Endodermal cell (in vitro differentiated cells): ENCODE results near the gene SLCO2A1. TPM values are rescaled to one million over a fixed set of nuclear protein-coding genes. Genes with fewer than 3 reads are reported as not detected.

Experiments used
- DNase-seq: peaks from one replicate; pipeline ENCODE4 v3.0.0-alpha.2; 2017
- H3K27ac ChIP-seq: 2 replicates; pipeline ENCODE4 v1.5.1; 2013; ENCODE audit warnings: mild to moderate bottlenecking, low read depth, low read length, moderate library complexity
- H3K27me3 ChIP-seq: 2 replicates; pipeline ENCODE4 v1.6.1; 2013; ENCODE audit warnings: mild to moderate bottlenecking, low read length, moderate library complexity; ENCODE audit not compliant: insufficient read depth, control insufficient read depth, poor library complexity, severe bottlenecking
- H3K36me3 ChIP-seq: 2 replicates; pipeline ENCODE4 v1.7.0; 2013; ENCODE audit warnings: mild to moderate bottlenecking, low read length, moderate library complexity; ENCODE audit not compliant: control insufficient read depth, insufficient read depth
- H3K4me1 ChIP-seq: one replicate; pipeline ENCODE4 v1.7.0; 2013; ENCODE audit warnings: low read length; ENCODE audit not compliant: control insufficient read depth, insufficient read depth
- H3K4me3 ChIP-seq: 2 replicates; pipeline ENCODE4 v1.5.1; 2013; ENCODE audit warnings: mild to moderate bottlenecking, low read length, moderate library complexity
- H3K9ac ChIP-seq: 2 replicates; pipeline ENCODE4 v1.6.1; 2013; ENCODE audit warnings: mild to moderate bottlenecking, low read length, moderate library complexity; ENCODE audit not compliant: poor library complexity, severe bottlenecking; ENCODE audit errors: extremely low read depth
- H3K9me3 ChIP-seq: 2 replicates; pipeline ENCODE4 v1.6.1; 2013; ENCODE audit warnings: mild to moderate bottlenecking, low read length, moderate library complexity; ENCODE audit not compliant: control insufficient read depth
- H3K27ac Mint-ChIP-seq: 2 replicates; pipeline ENCODE4 v1.8.0; 2020; ENCODE audit warnings: mixed read lengths
- H3K27me3 Mint-ChIP-seq: 2 replicates; pipeline ENCODE4 v1.8.0; 2021; ENCODE audit warnings: mild to moderate bottlenecking, mixed read lengths; ENCODE audit not compliant: insufficient read depth
- H3K36me3 Mint-ChIP-seq: 2 replicates; pipeline ENCODE4 v1.8.0; 2020; ENCODE audit warnings: low read depth, mixed read lengths
- H3K4me1 Mint-ChIP-seq: 2 replicates; pipeline ENCODE4 v1.8.0; 2020; ENCODE audit warnings: mixed read lengths
- H3K4me3 Mint-ChIP-seq: 2 replicates; pipeline ENCODE4 v1.8.0; 2020; ENCODE audit warnings: mild to moderate bottlenecking, moderate library complexity, mixed read lengths
- H3K9me3 Mint-ChIP-seq: 2 replicates; pipeline ENCODE4 v1.8.0; 2020; ENCODE audit warnings: mild to moderate bottlenecking, mixed read lengths
- WGBS, 2 experiments: methylation state at CpG; one replicate each; pipeline versions ENCODE4 v1.1.5 to v1.1.7; 2013; ENCODE audit warnings: missing lambda C conversion rate in 2 of 2, mixed read lengths in 1 of 2; ENCODE audit not compliant: insufficient coverage in 1 of 2, insufficient read length in 1 of 2; 5-methylcytosine and 5-hydroxymethylcytosine counted together
- total RNA-seq, 2 donors: library from RNA; stranded (reverse); fragmentation: NEBNext Ultra II Directional in 1 of 2; extraction: Animal tissue kit (Norgen Biotek cat#: 25700) in 1 of 2; gene quantifications; 2 replicates in 1 of 2; 3 replicates in 1 of 2; pipeline ENCODE4 v1.2.1, GENCODE V29; 2021
- TF ChIP-seq, protein P1 (sequence below): fragments of 200-600 bp; sonication (generic); conservative IDR thresholded peaks from 2 replicates; pipeline ENCODE4 v1.5.0; 2021; ENCODE audit warnings: antibody characterized with exemption, mild to moderate bottlenecking

Gene SLCO2A1
- total RNA-seq, 2 donors from 2014 or later, result 126 to 134 TPM

- H3K9me3 Mint-ChIP-seq, result no peaks in the 10 kb centered on the region
- peak overlapping the region; percentile 6 for H3K4me3 Mint-ChIP-seq
- no peaks in the 10 kb centered on the region for H3K27me3 Mint-ChIP-seq
- Histone ChIP-seq H3K4me1 (peaks cover 32% of the 10 kb centered on the region), H3K9ac (no peak overlapping the region), H3K4me3 (peak overlapping the region; percentile 65), H3K9me3 (no peaks in the 10 kb centered on the region), H3K36me3 (peaks cover 18% of the 10 kb centered on the region), H3K27ac (no peak overlapping the region), H3K27me3 (no peaks in the 10 kb centered on the region)
- DNase-seq, result peak; percentile 51
- WGBS, 2 experiments, result 56 to 69% methylated on average over 4 to 5 of the region's 8 CpGs
- H3K4me1 Mint-ChIP-seq, result peaks cover 79% of the 10 kb centered on the region
- H3K27ac Mint-ChIP-seq, result peak overlapping the region; percentile 77
- peaks cover 21% of the 10 kb centered on the region for H3K36me3 Mint-ChIP-seq
- TF ChIP-seq, protein P1, sequence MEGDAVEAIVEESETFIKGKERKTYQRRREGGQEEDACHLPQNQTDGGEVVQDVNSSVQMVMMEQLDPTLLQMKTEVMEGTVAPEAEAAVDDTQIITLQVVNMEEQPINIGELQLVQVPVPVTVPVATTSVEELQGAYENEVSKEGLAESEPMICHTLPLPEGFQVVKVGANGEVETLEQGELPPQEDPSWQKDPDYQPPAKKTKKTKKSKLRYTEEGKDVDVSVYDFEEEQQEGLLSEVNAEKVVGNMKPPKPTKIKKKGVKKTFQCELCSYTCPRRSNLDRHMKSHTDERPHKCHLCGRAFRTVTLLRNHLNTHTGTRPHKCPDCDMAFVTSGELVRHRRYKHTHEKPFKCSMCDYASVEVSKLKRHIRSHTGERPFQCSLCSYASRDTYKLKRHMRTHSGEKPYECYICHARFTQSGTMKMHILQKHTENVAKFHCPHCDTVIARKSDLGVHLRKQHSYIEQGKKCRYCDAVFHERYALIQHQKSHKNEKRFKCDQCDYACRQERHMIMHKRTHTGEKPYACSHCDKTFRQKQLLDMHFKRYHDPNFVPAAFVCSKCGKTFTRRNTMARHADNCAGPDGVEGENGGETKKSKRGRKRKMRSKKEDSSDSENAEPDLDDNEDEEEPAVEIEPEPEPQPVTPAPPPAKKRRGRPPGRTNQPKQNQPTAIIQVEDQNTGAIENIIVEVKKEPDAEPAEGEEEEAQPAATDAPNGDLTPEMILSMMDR, result no peak
These were observed 42.6 kb downstream of the SLCO2A1 start for GRCh38 chr3:133987136-133987535.

- H3K36me3 Mint-ChIP-seq, result peaks cover 23% of the 10 kb centered on the region
- Histone ChIP-seq H3K9me3 (no peaks in the 10 kb centered on the region), H3K4me3 (peak overlapping the region; percentile 27), H3K27me3 (no peaks in the 10 kb centered on the region), H3K36me3 (peaks cover 18% of the 10 kb centered on the region), H3K27ac (no peak overlapping the region), H3K9ac (no peak overlapping the region), H3K4me1 (peaks cover 24% of the 10 kb centered on the region)
- H3K27ac Mint-ChIP-seq, result no peak overlapping the region
- peaks cover 70% of the 10 kb centered on the region for H3K4me1 Mint-ChIP-seq
- H3K9me3 Mint-ChIP-seq, result no peaks in the 10 kb centered on the region
- DNase-seq, result no peak
- 80 to 84% methylated on average over 1 to 5 of the region's 6 CpGs for WGBS, 2 experiments
- H3K4me3 Mint-ChIP-seq, result no peak overlapping the region
- no peaks in the 10 kb centered on the region for H3K27me3 Mint-ChIP-seq
- TF ChIP-seq, protein P1, result no peak
These were observed 43.4 kb downstream of the SLCO2A1 start for GRCh38 chr3:133986311-133986710.

DNA sequence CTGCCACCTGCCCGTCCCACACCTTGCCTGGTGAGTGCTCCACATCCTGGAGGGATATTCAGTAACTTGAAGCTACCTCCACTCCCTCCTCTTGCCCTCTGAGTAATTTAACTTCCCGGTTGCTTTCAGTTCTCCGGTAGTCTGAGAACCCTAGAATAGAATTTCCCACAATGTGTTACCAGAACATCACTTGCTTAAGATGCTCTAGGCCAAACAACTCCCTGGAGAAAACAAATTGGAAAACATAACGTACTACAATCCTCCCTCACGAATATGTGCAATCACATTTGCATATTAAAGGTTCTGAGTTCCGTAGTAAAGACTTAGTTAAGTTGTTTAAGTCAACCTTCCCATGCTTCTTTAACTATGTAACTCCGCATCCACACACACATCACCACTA lies 44.8 kb downstream of the SLCO2A1 start:
- Histone ChIP-seq H3K27ac (no peak overlapping the region), H3K36me3 (peaks cover 18% of the 10 kb centered on the region), H3K4me1 (peaks cover 27% of the 10 kb centered on the region), H3K9me3 (no peaks in the 10 kb centered on the region), H3K4me3 (no peak overlapping the region), H3K9ac (no peak overlapping the region), H3K27me3 (no peaks in the 10 kb centered on the region)
- no peak overlapping the region for H3K27ac Mint-ChIP-seq
- 88 to 90% methylated on average over 6 to 7 of the region's 7 CpGs for WGBS, 2 experiments
- peak; percentile 45 for DNase-seq
- peaks cover 63% of the 10 kb centered on the region for H3K4me1 Mint-ChIP-seq
- no peaks in the 10 kb centered on the region for H3K9me3 Mint-ChIP-seq
- TF ChIP-seq, protein P1, result no peak
- no peaks in the 10 kb centered on the region for H3K27me3 Mint-ChIP-seq
- peaks cover 27% of the 10 kb centered on the region for H3K36me3 Mint-ChIP-seq
- H3K4me3 Mint-ChIP-seq, result no peak overlapping the region
